Measurements from ENCODE around the gene TK1.
"Not testable (repeated sequence)": the region's sequence is repeated elsewhere in the genome, so short reads cannot be mapped to it uniquely, and the experiment has no call there.

The TK1 gene

GRCh38 chr17:78147315-78147998, 39.4 kb downstream of the TK1 start:
- no peak for DNase-seq

- DNase-seq = no peak
These were observed 40.0 kb downstream of the TK1 start for GRCh38 chr17:78146881-78147280.

DNA sequence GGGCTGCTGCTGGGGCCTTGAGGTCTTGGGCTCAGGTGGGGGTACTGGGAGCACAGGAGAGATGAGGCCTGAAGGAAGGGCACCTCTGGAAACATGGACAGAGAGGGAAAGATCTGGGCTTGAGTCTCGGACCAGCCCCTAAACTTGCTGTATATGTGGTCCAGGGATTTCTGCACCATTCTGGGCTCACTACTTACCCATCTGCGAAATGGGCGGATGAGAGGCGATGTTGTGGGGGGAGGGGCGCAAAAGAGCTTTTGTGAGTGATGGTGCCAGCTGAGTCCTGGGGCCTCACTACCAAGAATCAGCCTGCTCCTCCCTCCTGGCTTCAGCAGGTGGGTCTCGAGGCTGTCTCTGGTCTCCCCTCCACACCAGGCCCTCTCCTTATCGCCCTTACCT, 40.4 kb downstream of the TK1 start:
- DNase-seq = no peak

DNA sequence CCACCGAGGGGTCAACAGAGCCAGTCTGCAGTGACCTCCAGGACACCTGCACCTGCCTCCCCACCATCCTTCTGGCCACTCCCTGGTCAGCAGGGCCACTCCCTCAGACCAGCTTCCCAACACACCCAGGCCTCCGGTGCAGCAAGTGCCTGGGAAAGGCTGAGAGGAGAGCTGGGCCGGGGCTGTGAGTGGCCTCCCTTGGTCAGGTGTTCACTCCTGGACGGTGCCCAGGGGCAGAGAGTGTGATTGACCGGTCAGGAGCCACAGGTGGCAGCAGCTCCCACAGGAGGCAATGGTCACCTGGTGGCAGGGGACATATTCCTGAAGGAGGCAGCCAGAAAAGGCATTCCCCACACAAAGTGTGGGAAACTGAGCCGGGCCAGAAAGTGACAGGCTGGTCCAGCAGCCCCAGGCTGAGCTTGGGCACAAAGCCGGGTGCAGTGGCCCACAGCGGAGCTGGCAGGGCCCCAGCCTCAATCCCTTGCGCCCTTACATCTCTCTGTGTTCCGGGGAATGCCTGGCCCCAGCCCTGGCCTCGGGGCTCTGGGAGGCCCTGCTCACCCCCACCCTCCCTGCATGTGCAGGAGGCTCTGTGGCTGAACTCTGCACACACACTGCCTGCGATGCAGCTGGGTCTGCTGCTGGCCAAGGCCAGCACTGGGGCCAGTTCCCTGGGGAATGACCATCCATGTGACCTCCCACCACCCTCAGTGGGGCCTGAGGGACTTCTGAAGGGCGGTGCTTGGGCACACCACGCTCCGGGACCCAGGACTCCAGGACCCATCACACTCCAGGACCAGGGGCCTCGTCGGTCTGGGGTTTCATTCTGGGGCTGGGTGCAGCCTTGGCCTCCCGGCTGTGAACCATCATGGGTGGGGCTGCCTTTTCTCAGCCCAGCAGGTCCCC, 41.9 kb downstream of the TK1 start:
- no peak for DNase-seq

GRCh38 chr17:78144147-78144719, 42.6 kb downstream of the TK1 start:
- no peak for DNase-seq

DNA sequence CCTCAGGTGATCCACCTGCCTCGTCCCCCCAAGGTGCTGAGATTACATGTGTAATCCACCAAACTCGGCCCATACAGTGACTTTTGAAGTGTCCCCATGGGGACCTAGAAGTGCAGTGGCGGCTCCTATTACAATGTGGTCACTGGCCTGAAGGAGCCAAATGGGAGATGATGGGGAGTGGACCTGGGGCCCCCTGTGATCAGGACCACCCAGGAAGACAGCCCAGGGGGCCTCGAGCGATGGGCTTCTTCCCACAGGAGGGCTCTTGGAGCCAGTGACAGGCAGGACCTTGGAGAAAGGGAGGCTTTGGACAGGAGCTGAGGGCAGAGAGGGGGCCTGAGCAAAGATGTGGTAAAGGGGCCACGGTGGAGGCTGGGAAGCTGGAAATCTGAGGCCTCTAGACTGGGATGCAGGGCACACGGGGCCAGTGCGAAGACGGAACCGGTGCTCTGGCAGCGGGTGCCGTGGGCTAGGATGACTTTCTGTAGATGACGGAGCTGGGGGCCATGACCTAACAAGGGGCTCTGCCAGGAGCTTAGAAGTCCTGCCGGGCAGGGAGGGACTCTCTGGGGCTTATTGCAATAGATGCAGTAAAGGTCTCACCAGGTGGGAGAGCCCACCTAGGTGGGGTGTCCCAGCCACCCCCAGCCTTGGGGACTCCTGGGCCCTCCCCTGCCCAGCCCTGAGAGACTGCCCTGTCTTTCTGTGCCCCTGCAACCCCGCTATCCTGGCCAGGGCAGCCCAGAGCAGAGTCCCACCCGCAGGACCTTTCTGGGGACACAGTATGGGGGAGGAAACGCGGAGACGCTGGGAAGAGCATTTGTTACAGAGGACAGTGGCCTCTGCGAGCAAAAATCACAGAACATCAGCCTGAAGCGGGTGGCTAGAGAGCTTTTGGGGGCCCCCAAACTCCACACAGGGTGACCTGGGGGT, 43.4 kb downstream of the TK1 start:
- no peak for DNase-seq

DNA sequence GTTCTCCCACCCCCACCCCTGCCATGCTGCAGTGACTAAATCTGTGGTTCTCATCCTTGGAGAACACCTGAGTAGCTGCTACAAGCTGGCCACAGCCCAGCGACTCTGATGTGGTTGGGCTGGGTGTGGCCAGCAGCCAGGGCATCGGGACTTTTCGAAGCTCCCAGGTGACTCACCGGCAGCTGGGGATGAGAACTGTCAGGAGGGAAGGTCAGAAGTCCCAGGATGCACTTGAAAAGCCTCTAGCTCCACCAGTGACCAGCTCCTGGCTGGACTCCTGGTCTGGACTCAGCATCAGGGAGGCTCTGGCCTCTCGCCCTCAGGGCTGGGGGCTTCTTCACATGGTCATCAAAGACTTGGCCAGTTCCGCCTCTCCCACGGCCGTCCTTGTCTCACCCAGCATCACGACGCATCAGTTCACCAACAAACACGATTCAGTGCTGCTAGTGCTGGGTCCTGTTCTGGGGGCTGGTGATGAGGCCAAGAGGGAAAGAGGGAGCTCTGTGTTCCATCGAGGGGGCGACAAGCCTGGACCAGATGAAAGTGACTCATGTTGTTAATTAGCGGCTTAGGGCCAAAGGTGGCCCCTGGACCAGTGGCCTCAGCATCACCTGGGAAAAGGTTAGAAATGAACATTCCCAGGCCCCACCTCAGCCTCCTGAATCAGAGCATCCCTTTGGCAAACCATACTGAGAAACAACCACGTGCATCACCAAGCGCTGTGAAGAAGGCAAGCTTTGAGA, 44.6 kb downstream of the TK1 start:
- DNase-seq = no peak

DNA sequence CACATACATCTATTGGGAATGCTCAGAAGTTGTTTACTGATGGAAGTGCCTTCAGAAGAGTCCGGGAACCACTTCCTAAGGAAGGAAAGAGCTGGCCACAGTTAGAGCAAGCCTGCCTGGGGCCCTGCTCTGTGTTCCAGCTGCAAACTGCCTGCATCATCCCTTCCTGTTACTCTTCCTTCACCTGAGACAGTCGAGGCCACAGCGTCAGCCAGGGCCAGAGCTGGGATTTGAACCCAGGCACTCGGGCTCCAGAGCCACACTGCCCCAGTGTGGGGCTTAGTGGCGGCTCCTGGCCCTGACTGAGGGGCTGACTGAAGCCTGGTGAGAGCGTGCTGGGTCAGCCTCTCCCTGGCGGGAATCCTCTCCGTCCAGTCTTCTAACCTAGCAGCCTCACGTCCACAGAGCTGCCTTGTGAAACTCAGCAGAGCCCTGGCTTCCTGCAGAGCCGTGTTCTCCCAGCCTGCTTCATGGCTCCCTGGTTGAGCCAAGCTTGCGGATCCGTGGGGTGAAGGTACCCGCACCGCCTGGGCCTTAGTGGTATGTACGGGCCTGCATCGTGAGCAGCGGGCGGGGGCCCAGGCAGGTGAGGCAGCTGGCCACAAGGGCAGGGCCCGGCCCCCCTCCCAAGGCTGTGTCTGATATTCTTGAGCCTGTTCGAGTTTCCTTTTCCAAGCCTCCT, 45.3 kb downstream of the TK1 start:
- no peak for DNase-seq

DNA sequence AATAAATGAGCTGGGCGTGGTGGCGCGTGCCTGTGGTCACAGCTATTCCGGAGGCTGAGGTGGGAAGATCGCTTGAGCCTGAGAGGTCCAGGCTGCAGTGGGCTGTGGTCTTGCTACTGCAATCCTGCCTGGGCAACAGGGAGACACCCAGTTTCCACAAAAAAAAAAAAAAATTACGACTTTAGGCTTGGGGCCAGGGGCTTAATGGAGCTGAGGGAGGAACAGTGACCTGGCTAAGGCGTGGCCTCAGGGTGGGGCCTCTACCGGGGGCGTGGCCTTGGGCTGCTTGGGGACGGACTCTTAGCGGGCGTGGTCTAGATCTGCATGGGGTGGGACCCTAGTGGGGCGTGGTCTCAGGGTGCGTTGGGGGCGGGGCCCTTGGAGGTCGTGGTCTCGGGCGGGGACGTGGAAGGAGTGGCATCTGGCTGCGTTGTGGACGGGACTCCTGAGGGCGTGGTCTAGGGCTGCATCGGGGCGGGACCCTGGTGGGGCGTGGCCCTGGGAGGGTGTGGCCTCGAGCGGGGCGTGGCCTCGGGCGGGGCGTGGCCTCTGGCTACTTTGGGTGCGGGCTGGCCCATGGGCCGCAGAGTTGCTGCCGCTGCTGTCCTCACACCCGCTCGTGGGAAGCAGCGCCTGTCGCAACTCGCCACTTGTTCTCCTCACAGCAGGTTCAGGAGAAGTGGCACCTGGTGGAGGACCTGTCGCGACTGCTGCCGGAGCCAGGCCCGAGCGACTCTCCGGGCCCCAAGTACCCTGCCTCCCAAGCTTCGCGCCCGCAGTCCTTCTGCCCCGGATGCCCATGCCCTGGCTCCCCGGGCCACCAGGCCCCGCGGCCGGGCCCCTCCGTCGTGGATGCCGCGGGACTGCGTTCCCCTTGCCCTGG, 46.4 kb downstream of the TK1 start:
- peak; percentile 99 for DNase-seq

DNA sequence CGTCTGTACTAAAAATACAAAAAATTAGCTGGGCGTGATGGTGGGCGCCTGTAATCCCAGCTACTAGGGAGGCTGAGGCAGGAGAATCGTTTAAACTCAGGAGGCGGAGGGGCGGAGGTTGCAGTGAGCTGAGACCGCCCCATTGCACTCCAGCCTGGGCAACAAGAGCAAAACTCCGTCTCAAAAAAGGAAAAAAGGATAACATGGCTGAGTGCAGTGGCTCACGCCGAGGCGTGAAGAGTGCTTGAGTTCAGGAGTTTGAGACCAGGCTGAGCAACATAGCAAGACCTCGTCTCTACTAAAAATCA, 47.0 kb downstream of the TK1 start:
- DNase-seq = not testable (repeated sequence)

- no peak for DNase-seq
These were observed 48.4 kb downstream of the TK1 start for GRCh38 chr17:78138204-78139060.

DNA sequence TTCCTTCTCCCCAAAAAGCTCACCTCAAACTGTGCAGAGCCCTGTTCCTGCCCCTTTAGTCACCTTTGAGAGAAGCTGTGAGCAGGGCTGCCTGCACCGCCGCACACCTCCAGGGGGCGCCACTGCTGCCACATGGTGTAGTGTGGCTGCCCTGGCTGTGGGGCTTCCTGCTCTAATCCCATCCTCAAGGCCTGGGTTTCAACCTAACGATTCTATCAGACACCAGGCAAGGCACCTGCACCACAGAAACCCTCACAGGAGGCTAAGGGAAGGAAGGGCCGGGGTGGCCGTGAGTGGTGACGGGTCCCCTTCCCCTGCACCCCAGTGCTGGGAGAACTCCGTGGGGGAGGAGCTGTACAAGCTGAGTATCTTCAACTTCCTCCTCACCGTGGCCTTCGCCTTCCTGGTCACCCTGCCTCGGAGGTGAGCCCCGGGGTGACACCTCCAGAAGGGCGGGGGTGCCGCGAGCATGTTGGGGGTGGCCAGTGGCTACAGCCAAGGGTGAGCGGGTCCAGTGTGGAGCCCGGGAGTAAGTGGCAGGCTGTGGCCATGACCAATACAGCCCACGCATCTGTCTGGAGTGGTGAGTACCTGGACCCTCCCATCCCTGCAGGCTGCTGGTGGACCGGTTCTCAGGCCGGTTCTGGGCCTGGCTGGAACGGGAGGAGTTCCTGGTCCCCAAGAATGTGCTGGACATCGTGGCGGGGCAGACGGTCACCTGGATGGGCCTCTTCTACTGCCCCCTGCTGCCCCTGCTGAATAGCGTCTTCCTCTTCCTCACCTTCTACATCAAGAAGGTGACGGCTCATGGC, 49.3 kb downstream of the TK1 start:
- peak; percentile 70 for DNase-seq

GRCh38 chr17:78135858-78136500, 50.9 kb downstream of the TK1 start:
- no peak for DNase-seq

- no peak for DNase-seq
These were observed 51.9 kb downstream of the TK1 start for GRCh38 chr17:78134899-78135385.

DNA sequence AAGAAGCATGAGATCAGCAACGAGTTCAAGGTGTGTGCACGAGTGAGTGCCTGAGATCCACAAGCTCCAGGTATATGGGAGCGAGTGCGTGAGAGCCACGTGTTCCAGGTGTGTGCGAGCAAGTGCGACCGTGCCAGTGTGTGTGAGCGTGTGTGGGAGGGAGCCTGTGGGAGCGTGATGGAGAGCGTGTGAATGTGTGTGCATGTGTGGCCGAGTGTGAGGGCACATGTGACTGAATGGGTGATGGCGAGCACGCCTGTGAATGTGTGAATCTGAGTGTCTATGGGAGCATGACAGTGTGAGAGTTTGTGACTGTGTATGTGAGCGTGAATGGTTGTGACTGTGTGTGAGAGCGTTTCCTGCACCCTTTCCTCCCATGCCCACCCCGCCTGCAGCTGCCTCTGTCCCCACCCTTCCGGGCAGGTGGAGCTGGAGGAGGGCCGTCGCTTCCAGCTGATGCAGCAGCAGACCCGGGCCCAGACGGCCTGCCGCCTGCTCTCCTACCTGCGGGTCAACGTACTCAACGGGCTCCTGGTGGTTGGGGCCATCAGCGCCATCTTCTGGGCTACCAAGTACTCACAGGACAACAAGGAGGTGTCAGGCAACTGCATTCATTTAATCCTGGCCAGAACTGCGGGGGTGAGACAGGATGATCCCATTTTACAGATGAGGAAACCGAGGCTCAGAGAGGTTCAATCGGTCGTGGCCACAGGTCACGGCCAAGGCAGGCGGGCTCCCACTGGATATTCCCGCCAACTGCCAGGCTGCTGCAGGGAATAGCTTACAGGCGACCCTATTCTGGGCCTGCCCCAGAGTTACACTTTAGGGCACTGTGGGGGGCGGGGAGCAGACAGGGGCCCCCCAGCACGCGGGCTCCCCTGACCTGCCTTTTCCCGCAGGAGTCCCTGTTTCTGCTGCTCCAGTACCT, 52.6 kb downstream of the TK1 start:
- DNase-seq = peak; percentile 88

DNA sequence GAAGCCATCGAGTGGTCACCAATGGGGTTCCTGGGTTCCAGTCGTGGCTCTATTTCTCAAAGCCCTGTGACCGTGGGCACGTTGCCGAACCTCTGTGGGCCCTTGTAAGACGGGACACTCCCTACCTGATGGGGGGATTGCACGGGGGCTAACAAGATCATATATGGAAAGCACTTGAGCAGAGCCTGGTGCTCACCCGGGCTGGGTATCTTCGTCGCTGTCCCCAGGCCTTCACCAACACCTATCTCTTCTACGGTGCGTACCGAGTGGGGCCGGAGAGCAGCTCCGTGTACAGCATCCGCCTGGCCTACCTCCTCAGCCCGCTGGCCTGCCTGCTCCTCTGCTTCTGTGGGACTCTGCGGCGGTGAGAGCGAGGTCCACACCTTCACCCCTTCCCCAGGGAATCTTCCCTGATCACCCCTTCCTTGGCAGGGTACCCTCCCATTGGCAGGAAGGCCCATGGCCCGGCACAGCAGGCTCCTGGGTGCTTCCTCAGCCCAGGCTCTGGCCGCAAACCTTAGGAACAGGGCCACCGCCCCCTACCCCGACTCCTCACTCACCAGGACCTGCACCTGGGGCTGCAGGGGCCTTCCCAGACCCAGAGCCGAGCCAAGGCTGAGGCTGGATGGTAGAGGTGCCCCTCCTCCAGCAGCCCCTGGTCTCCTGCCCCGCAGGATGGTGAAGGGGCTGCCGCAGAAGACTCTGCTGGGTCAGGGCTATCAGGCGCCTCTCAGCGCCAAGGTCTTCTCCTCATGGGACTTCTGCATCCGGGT, 53.5 kb downstream of the TK1 start:
- no peak for DNase-seq
